Peyer's patch (tissue), 4 donors: Measurements from ENCODE around the gene INAFM2. TPM values are rescaled to one million over a fixed set of nuclear protein-coding genes. Genes with fewer than 3 reads are reported as not detected.
A peak's percentile ranks its signal among the peaks of the same experiment; 100 is the strongest.

Experiments
- DNase-seq, 3 donors: peaks; one replicate each; pipeline ENCODE4 v3.0.0-alpha.2; 2017 to 2019
- H3K27ac ChIP-seq, 4 donors: fragments of 200-600 bp; sonication (generic); one replicate each; pipeline ENCODE4 v1.5.1; 2016 to 2019
- H3K27me3 ChIP-seq, 2 donors: fragments of 200-600 bp; sonication (generic); one replicate each; pipeline ENCODE4 v1.5.1; 2019
- H3K36me3 ChIP-seq, 3 donors: fragments of 200-600 bp; sonication (generic); one replicate each; pipeline ENCODE4 v1.5.1; 2016 to 2019
- H3K4me1 ChIP-seq, 4 donors: fragments of 200-600 bp; sonication (generic); one replicate each; pipeline ENCODE4 v1.5.1; 2016 to 2019
- H3K4me3 ChIP-seq, 4 donors: fragments of 200-600 bp; sonication (generic); 1 replicate in 3 of 4; 2 replicates in 1 of 4; pipeline ENCODE4 v1.5.1; 2016 to 2019; ENCODE audit warnings: mild to moderate bottlenecking in 1 of 4
- H3K9me3 ChIP-seq, 4 donors: fragments of 200-600 bp; sonication (generic); one replicate each; pipeline ENCODE4 v1.5.1; 2016 to 2019; ENCODE audit warnings: mild to moderate bottlenecking in 1 of 4
- POLR2A ChIP-seq, 2 donors: fragments of 450-650 bp; IDR thresholded peaks; one replicate each; pipeline ENCODE4 v1.5.1; 2017; ENCODE audit warnings: antibody characterized with exemption in 2 of 2, mild to moderate bottlenecking in 2 of 2, moderate library complexity in 2 of 2
- total RNA-seq, 4 donors: library from RNA; depleted of rRNA; stranded (reverse); fragments of >200 nt; gene quantifications; one replicate each; pipeline ENCODE4 v1.1.0, GENCODE V29; 2016
- TF ChIP-seq, protein P1 (sequence below), 6 experiments: fragments of 450-650 bp in 4 of 6; fragments of 200-600 bp in 2 of 6; sonication (generic) in 1 of 6; IDR thresholded peaks; one replicate each; pipeline ENCODE4 v1.5.1; 2017 to 2019; ENCODE audit warnings: antibody characterized with exemption in 6 of 6, mild to moderate bottlenecking in 3 of 6, moderate library complexity in 1 of 6

INAFM2 gene
- total RNA-seq, 4 donors from 2014 or later, result 6.2 to 10.7 (median 8.9) TPM

DNA sequence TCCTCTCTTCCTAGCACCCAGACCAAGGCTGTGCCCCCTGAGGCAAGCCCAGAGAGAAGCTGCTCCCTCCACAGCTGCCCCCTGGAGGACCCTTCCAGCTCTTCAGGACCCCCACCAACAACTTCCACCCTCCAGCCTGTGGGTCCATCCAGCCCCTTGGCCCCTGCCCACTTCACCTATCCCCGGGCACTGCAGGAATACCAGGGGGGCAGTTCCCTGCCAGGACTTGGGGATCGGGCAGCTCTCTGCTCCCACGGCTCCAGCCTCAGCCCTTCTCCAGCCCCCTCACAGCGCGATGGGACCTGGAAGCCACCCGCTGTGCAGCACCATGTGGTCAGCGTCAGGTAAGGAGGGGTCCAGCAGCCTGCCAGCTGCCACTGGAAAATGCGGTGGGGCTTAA, 40.1 kb downstream of the INAFM2 start:
- no peak overlapping the region for H3K27ac ChIP-seq
- no peaks in the 10 kb centered on the region for H3K36me3 ChIP-seq
- no peaks in the 10 kb centered on the region for H3K27me3 ChIP-seq
- no peak overlapping the region for H3K4me3 ChIP-seq
- H3K9me3 ChIP-seq, result no peaks in the 10 kb centered on the region
- DNase-seq, result no peak
- peaks cover 3 to 24% (median 14%) of the 10 kb centered on the region in 4 donors for H3K4me1 ChIP-seq
- no peak for TF ChIP-seq POLR2A (IDR thresholded peaks at IDR 0.05)
- TF ChIP-seq, protein P1, sequence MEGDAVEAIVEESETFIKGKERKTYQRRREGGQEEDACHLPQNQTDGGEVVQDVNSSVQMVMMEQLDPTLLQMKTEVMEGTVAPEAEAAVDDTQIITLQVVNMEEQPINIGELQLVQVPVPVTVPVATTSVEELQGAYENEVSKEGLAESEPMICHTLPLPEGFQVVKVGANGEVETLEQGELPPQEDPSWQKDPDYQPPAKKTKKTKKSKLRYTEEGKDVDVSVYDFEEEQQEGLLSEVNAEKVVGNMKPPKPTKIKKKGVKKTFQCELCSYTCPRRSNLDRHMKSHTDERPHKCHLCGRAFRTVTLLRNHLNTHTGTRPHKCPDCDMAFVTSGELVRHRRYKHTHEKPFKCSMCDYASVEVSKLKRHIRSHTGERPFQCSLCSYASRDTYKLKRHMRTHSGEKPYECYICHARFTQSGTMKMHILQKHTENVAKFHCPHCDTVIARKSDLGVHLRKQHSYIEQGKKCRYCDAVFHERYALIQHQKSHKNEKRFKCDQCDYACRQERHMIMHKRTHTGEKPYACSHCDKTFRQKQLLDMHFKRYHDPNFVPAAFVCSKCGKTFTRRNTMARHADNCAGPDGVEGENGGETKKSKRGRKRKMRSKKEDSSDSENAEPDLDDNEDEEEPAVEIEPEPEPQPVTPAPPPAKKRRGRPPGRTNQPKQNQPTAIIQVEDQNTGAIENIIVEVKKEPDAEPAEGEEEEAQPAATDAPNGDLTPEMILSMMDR (IDR thresholded peaks at IDR 0.05), result no peak

- H3K27ac ChIP-seq, result no peak overlapping the region
- no peaks in the 10 kb centered on the region for H3K27me3 ChIP-seq
- H3K4me3 ChIP-seq, result no peak overlapping the region
- TF ChIP-seq, protein P1 (IDR thresholded peaks at IDR 0.05), result no peak
- TF ChIP-seq POLR2A (IDR thresholded peaks at IDR 0.05), result no peak
- H3K36me3 ChIP-seq, result no peaks in the 10 kb centered on the region
- H3K4me1 ChIP-seq, result peaks cover 3 to 20% (median 15%) of the 10 kb centered on the region in 4 donors
- DNase-seq, result no peak
- no peaks in the 10 kb centered on the region for H3K9me3 ChIP-seq
Observed at GRCh38 chr15:40364251-40364650, 40.8 kb downstream of the INAFM2 start.

DNA sequence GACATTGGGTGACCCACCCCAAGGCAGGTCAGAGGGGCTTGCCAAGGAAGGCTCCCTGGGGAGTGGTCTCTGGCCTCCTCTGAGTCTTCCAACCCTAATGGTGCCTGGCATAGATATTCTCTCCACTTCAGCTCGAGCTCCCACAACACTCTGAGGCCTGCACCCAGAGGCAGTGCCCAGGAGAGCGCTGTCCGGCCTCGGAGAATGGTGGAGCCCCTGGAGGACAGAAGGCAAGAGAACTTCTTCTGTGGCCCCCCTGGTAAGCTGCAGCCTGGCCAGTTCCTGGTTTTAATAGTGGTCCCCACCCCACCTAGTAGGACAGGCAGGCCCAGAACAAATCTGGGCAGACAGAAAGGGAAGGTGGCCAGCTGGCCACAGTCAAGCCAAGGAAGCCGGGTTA, 41.5 kb downstream of the INAFM2 start:
- Histone ChIP-seq H3K27me3 (no peaks in the 10 kb centered on the region), H3K4me3 (no peak overlapping the region), H3K9me3 (no peaks in the 10 kb centered on the region), H3K36me3 (no peaks in the 10 kb centered on the region), H3K27ac (no peak overlapping the region), H3K4me1 (peaks cover 3 to 20% (median 15%) of the 10 kb centered on the region in 4 donors)
- no peak for TF ChIP-seq POLR2A (IDR thresholded peaks at IDR 0.05)
- TF ChIP-seq, protein P1 (IDR thresholded peaks at IDR 0.05), result no peak
- DNase-seq, result no peak

DNA sequence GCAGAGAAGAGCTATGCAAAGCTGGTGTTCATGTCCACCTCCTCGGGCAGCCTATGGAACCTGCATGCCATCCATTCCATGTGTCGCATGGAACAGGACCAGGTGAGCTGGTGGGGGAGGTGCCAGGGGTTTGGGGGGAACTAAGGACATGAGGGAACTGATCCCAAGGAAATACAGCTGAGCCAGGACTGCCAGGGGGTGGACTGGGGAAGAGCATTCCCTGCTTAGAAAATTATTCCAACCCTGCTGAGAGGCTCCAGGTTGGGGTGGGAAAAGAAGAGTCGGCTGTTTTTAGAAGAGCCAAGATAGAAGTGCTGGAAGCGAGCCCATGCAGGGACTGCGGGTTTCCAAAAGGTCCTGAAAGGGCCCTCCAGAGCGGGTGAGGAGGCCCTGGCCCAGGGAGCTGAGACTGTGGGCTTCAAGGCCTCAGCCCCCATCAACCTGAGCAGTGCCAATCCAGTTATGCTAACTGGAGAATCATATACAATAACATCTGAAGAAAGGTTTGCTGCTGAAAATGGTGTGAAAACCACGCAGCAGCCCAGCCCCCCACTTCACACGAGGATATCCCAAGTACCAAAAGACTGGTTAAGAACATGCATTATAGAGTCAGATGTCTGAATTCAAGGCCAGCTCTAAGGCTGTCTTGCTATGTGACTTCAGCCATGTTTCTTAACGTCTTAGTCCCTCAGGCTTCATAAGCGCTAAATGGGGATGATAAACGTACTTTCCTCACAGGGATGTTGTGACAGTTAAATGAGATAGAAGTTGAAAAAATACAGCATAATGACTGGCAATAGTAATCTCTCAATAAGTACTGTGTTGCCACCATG, 42.3 kb downstream of the INAFM2 start:
- no peaks in the 10 kb centered on the region for H3K9me3 ChIP-seq
- H3K4me3 ChIP-seq, result no peak overlapping the region
- H3K4me1 ChIP-seq, result peaks cover 3 to 20% (median 15%) of the 10 kb centered on the region in 4 donors
- no peak for TF ChIP-seq POLR2A (IDR thresholded peaks at IDR 0.05)
- TF ChIP-seq, protein P1 (IDR thresholded peaks at IDR 0.05), result no peak
- H3K27ac ChIP-seq, result no peak overlapping the region
- no peak for DNase-seq
- H3K27me3 ChIP-seq, result no peaks in the 10 kb centered on the region
- H3K36me3 ChIP-seq, result no peaks in the 10 kb centered on the region

DNA sequence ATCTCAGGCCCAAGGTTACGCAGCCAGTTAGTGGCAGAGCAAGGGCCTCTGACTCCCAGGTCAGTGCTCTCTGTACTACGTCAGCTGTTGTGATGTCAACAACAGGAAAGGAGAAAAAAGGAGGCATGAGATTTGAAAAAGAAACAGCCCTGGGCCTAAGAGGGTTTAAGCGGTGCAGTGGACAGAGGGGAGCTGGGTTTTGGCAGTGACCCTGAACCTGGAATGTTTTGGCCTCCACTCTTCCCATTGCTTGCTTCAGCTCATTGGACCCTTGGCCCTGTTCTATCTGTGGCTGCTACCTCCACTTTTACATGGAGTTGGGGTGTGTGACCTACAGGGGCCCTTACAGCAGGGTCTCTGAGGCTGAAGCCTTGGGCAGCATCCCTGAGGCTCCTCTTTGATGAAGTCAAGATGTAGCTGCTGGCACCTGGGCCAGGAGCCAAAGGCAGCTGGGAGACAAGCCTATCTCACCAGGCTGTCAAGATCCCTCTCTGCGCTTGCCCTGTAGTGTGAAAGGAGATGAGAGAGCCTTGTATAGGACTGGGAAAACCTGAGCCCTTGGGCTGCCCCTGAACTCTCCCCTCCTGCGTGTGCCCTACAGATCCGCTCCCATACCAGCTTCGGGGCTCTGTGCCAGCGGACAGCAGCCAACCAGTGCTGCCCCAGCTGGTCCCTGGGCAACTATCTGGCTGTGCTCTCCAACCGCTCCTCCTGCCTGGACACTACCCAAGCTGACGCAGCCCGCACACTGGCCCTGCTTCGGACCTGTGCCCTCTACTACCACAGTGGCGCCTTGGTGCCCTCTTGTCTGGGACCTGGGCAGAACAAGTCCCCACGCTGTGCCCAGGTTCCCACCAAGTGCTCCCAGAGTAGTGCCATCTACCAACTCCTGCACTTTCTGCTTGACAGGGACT, 43.2 kb downstream of the INAFM2 start:
- peak overlapping the region in 2 of 4 donors; percentile 38 to 52 for H3K4me3 ChIP-seq
- H3K27me3 ChIP-seq, result no peaks in the 10 kb centered on the region
- no peaks in the 10 kb centered on the region for H3K9me3 ChIP-seq
- TF ChIP-seq, protein P1 (IDR thresholded peaks at IDR 0.05), result no peak
- TF ChIP-seq POLR2A (IDR thresholded peaks at IDR 0.05), result no peak
- H3K27ac ChIP-seq, result peak overlapping the region in 3 of 4 donors; percentile 7 to 79 (median 64)
- peaks cover 3 to 20% (median 15%) of the 10 kb centered on the region in 4 donors for H3K4me1 ChIP-seq
- peak in 1 of 3 donors; percentile 53 for DNase-seq
- H3K36me3 ChIP-seq, result no peaks in the 10 kb centered on the region
